ENCODE data around the gene CPXM2.

Gene CPXM2

GRCh38 chr10:123904834-123905409 is 13.3 kb upstream of the CPXM2 start:
- Histone ChIP-seq H3K9me3 (ENCODE audit: control insufficient read depth, low read length) (peaks cover 5% of the 10 kb centered on the region), H3K4me1 (ENCODE audit: control insufficient read depth, insufficient read depth, low read length, poor library complexity, severe bottlenecking) (no peaks in the 10 kb centered on the region), H3K36me3 (ENCODE audit: control insufficient read depth, insufficient read depth, low read length) (no peaks in the 10 kb centered on the region), H3K4me3 (ENCODE audit: extremely low read depth, insufficient read depth, low read length, poor library complexity, severe bottlenecking) (no peak overlapping the region), H3K27ac (ENCODE audit: low read depth, low read length, severe bottlenecking) (no peak overlapping the region)
- WGBS, 2 experiments (ENCODE audit: insufficient coverage in 2 of 2): 64 to 66% methylated on average over 9 to 10 of the region's 10 CpGs

- Histone ChIP-seq H3K27ac (ENCODE audit: low read depth, low read length, severe bottlenecking) (no peak overlapping the region), H3K4me3 (ENCODE audit: extremely low read depth, insufficient read depth, low read length, poor library complexity, severe bottlenecking) (no peak overlapping the region), H3K9me3 (ENCODE audit: control insufficient read depth, low read length) (peaks cover 5% of the 10 kb centered on the region), H3K36me3 (ENCODE audit: control insufficient read depth, insufficient read depth, low read length) (no peaks in the 10 kb centered on the region), H3K4me1 (ENCODE audit: control insufficient read depth, insufficient read depth, low read length, poor library complexity, severe bottlenecking) (no peaks in the 10 kb centered on the region)
- 75 to 90% methylated on average over 4 to 5 of the region's 5 CpGs for WGBS, 2 experiments (ENCODE audit: insufficient coverage in 2 of 2)
Measured at GRCh38 chr10:123903621-123904020, 12.0 kb upstream of the CPXM2 start.

GRCh38 chr10:123901621-123902020 is 10.0 kb upstream of the CPXM2 start:
- 98% methylated on average over 4 of the region's 4 CpGs for WGBS, 2 experiments (ENCODE audit: insufficient coverage in 2 of 2)
- H3K9me3 ChIP-seq (ENCODE audit: control insufficient read depth, low read length): peaks cover 5% of the 10 kb centered on the region
- no peaks in the 10 kb centered on the region for H3K4me1 ChIP-seq (ENCODE audit: control insufficient read depth, insufficient read depth, low read length, poor library complexity, severe bottlenecking)
- no peak overlapping the region for H3K27ac ChIP-seq (ENCODE audit: low read depth, low read length, severe bottlenecking)
- no peak overlapping the region for H3K4me3 ChIP-seq (ENCODE audit: extremely low read depth, insufficient read depth, low read length, poor library complexity, severe bottlenecking)
- H3K36me3 ChIP-seq (ENCODE audit: control insufficient read depth, insufficient read depth, low read length): no peaks in the 10 kb centered on the region

- WGBS, 2 experiments (ENCODE audit: insufficient coverage in 2 of 2): 88 to 90% methylated on average over 1 of the region's 4 CpGs
- no peaks in the 10 kb centered on the region for H3K36me3 ChIP-seq (ENCODE audit: control insufficient read depth, insufficient read depth, low read length)
- no peak overlapping the region for H3K4me3 ChIP-seq (ENCODE audit: extremely low read depth, insufficient read depth, low read length, poor library complexity, severe bottlenecking)
- H3K4me1 ChIP-seq (ENCODE audit: control insufficient read depth, insufficient read depth, low read length, poor library complexity, severe bottlenecking): no peaks in the 10 kb centered on the region
- peaks cover 7% of the 10 kb centered on the region for H3K9me3 ChIP-seq (ENCODE audit: control insufficient read depth, low read length)
- no peak overlapping the region for H3K27ac ChIP-seq (ENCODE audit: low read depth, low read length, severe bottlenecking)
Measured at GRCh38 chr10:123897146-123897545, 5.5 kb upstream of the CPXM2 start.

- Histone ChIP-seq H3K27ac (ENCODE audit: low read depth, low read length, severe bottlenecking) (no peak overlapping the region), H3K36me3 (ENCODE audit: control insufficient read depth, insufficient read depth, low read length) (no peaks in the 10 kb centered on the region), H3K9me3 (ENCODE audit: control insufficient read depth, low read length) (peaks cover 7% of the 10 kb centered on the region), H3K4me3 (ENCODE audit: extremely low read depth, insufficient read depth, low read length, poor library complexity, severe bottlenecking) (no peak overlapping the region), H3K4me1 (ENCODE audit: control insufficient read depth, insufficient read depth, low read length, poor library complexity, severe bottlenecking) (no peaks in the 10 kb centered on the region)
- WGBS, 2 experiments (ENCODE audit: insufficient coverage in 2 of 2): 97 to 98% methylated on average over 3 of the region's 4 CpGs
Measured at GRCh38 chr10:123896246-123896927, 4.8 kb upstream of the CPXM2 start.

GRCh38 chr10:123893651-123894050 is 2.0 kb upstream of the CPXM2 start:
- Histone ChIP-seq H3K9me3 (ENCODE audit: control insufficient read depth, low read length) (peaks cover 3% of the 10 kb centered on the region), H3K4me1 (ENCODE audit: control insufficient read depth, insufficient read depth, low read length, poor library complexity, severe bottlenecking) (peaks cover 3% of the 10 kb centered on the region), H3K4me3 (ENCODE audit: extremely low read depth, insufficient read depth, low read length, poor library complexity, severe bottlenecking) (no peak overlapping the region), H3K27ac (ENCODE audit: low read depth, low read length, severe bottlenecking) (no peak overlapping the region), H3K36me3 (ENCODE audit: control insufficient read depth, insufficient read depth, low read length) (no peaks in the 10 kb centered on the region)
- WGBS, 2 experiments (ENCODE audit: insufficient coverage in 2 of 2): 85 to 95% methylated on average over 5 to 6 of the region's 8 CpGs

- H3K36me3 ChIP-seq (ENCODE audit: control insufficient read depth, insufficient read depth, low read length): peaks cover 3% of the 10 kb centered on the region
- H3K4me3 ChIP-seq (ENCODE audit: extremely low read depth, insufficient read depth, low read length, poor library complexity, severe bottlenecking): peak overlapping the region; percentile 49
- H3K4me1 ChIP-seq (ENCODE audit: control insufficient read depth, insufficient read depth, low read length, poor library complexity, severe bottlenecking): peaks cover 11% of the 10 kb centered on the region
- WGBS, 2 experiments (ENCODE audit: insufficient coverage in 2 of 2): 68 to 73% methylated on average over 3 to 5 of the region's 6 CpGs
- no peak overlapping the region for H3K27ac ChIP-seq (ENCODE audit: low read depth, low read length, severe bottlenecking)
- peaks cover 3% of the 10 kb centered on the region for H3K9me3 ChIP-seq (ENCODE audit: control insufficient read depth, low read length)
Measured at GRCh38 chr10:123890756-123891143, 857 bp downstream of the CPXM2 start.

- Histone ChIP-seq H3K9me3 (ENCODE audit: control insufficient read depth, low read length) (peaks cover 3% of the 10 kb centered on the region), H3K4me1 (ENCODE audit: control insufficient read depth, insufficient read depth, low read length, poor library complexity, severe bottlenecking) (peaks cover 13% of the 10 kb centered on the region), H3K4me3 (ENCODE audit: extremely low read depth, insufficient read depth, low read length, poor library complexity, severe bottlenecking) (peak overlapping the region; percentile 49), H3K27ac (ENCODE audit: low read depth, low read length, severe bottlenecking) (no peak overlapping the region), H3K36me3 (ENCODE audit: control insufficient read depth, insufficient read depth, low read length) (peaks cover 3% of the 10 kb centered on the region)
- 87 to 91% methylated on average over 8 of the region's 8 CpGs for WGBS, 2 experiments (ENCODE audit: insufficient coverage in 2 of 2)
Measured at GRCh38 chr10:123890226-123890625, 1.4 kb downstream of the CPXM2 start.

GRCh38 chr10:123889821-123890220 is 1.8 kb downstream of the CPXM2 start:
- Histone ChIP-seq H3K36me3 (ENCODE audit: control insufficient read depth, insufficient read depth, low read length) (peaks cover 3% of the 10 kb centered on the region), H3K4me1 (ENCODE audit: control insufficient read depth, insufficient read depth, low read length, poor library complexity, severe bottlenecking) (peaks cover 13% of the 10 kb centered on the region), H3K9me3 (ENCODE audit: control insufficient read depth, low read length) (peaks cover 3% of the 10 kb centered on the region), H3K4me3 (ENCODE audit: extremely low read depth, insufficient read depth, low read length, poor library complexity, severe bottlenecking) (peak overlapping the region; percentile 49), H3K27ac (ENCODE audit: low read depth, low read length, severe bottlenecking) (no peak overlapping the region)
- WGBS, 2 experiments (ENCODE audit: insufficient coverage in 2 of 2): 82 to 84% methylated on average over 3 to 4 of the region's 4 CpGs

- peaks cover 3% of the 10 kb centered on the region for H3K36me3 ChIP-seq (ENCODE audit: control insufficient read depth, insufficient read depth, low read length)
- WGBS, 2 experiments (ENCODE audit: insufficient coverage in 2 of 2): 93 to 94% methylated on average over 5 of the region's 5 CpGs
- no peak overlapping the region for H3K4me3 ChIP-seq (ENCODE audit: extremely low read depth, insufficient read depth, low read length, poor library complexity, severe bottlenecking)
- H3K27ac ChIP-seq (ENCODE audit: low read depth, low read length, severe bottlenecking): no peak overlapping the region
- peaks cover 20% of the 10 kb centered on the region for H3K4me1 ChIP-seq (ENCODE audit: control insufficient read depth, insufficient read depth, low read length, poor library complexity, severe bottlenecking)
- H3K9me3 ChIP-seq (ENCODE audit: control insufficient read depth, low read length): peaks cover 3% of the 10 kb centered on the region
Measured at GRCh38 chr10:123888751-123889150, 2.9 kb downstream of the CPXM2 start.

- 83% methylated on average over 1 of the region's 3 CpGs; no CpG with 5 or more reads in 1 of the 2 experiments for WGBS, 2 experiments (ENCODE audit: insufficient coverage in 2 of 2)
- Histone ChIP-seq H3K36me3 (ENCODE audit: control insufficient read depth, insufficient read depth, low read length) (peaks cover 3% of the 10 kb centered on the region), H3K9me3 (ENCODE audit: control insufficient read depth, low read length) (peaks cover 3% of the 10 kb centered on the region), H3K27ac (ENCODE audit: low read depth, low read length, severe bottlenecking) (no peak overlapping the region), H3K4me3 (ENCODE audit: extremely low read depth, insufficient read depth, low read length, poor library complexity, severe bottlenecking) (no peak overlapping the region), H3K4me1 (ENCODE audit: control insufficient read depth, insufficient read depth, low read length, poor library complexity, severe bottlenecking) (peaks cover 22% of the 10 kb centered on the region)
Measured at GRCh38 chr10:123888256-123888655, 3.4 kb downstream of the CPXM2 start.

Measured in mesodermal cell (in vitro differentiated cells).